Measurements from ENCODE around the gene TRMT6.

- TF ChIP-seq YY1 (IDR thresholded peaks at IDR 0.05), result no peak
- TF ChIP-seq CTCF (IDR thresholded peaks at IDR 0.05; ENCODE audit: low read depth, low read length, missing input control), result no peak
- no peak for TF ChIP-seq GABPA (IDR thresholded peaks at IDR 0.05 in 1 of 2, conservative IDR thresholded peaks at IDR 0.05 in 1 of 2)
- no peak for TF ChIP-seq ATF3 (IDR thresholded peaks at IDR 0.05)
- TF ChIP-seq RXRA (IDR thresholded peaks at IDR 0.05), result no peak
- TF ChIP-seq MAX (IDR thresholded peaks at IDR 0.05), result no peak
Measured at GRCh38 chr20:5969940-5970339, 19.6 kb upstream of the TRMT6 start.
